ENCODE data around the gene BAHD1. TPM values are rescaled to one million over a fixed set of nuclear protein-coding genes. Genes with fewer than 3 reads are reported as not detected.

BAHD1 gene
- total RNA-seq, 1 experiment from 2014 or later = 49.1 TPM

DNA sequence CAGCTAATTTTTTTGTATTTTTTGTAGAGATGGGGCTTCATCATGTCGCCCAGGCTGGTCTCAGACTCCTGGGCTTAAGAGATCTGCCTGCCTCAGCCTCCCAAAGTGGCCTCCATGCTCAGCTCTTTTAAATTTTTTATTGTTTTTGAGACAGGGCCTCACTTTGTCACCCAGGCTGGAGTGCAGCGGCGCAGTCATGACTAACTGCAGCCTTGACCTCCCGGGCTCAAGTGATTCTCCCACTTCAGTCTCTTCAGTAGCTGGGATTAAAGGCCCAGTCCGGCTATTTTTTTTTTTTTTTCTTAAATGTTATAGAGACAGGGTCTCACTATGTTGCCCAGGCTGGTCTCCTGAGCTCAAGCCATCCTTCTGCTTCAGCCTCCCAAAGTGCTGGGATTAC lies 15.1 kb upstream of the BAHD1 start (continued):
- TF ChIP-seq, protein P1, sequence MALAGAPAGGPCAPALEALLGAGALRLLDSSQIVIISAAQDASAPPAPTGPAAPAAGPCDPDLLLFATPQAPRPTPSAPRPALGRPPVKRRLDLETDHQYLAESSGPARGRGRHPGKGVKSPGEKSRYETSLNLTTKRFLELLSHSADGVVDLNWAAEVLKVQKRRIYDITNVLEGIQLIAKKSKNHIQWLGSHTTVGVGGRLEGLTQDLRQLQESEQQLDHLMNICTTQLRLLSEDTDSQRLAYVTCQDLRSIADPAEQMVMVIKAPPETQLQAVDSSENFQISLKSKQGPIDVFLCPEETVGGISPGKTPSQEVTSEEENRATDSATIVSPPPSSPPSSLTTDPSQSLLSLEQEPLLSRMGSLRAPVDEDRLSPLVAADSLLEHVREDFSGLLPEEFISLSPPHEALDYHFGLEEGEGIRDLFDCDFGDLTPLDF (CRISPR knock-in tag; IDR thresholded peaks at IDR 0.05) = no peak
- TF ChIP-seq ESRRA (CRISPR knock-in tag; IDR thresholded peaks at IDR 0.05; ENCODE audit: borderline replicate concordance) (no peak), FOXP1 (CRISPR knock-in tag; IDR thresholded peaks at IDR 0.05; ENCODE audit: borderline replicate concordance) (no peak), ZNF219 (CRISPR knock-in tag; IDR thresholded peaks at IDR 0.05; ENCODE audit: borderline replicate concordance) (no peak), TEAD1 (CRISPR knock-in tag; IDR thresholded peaks at IDR 0.05) (no peak), ELF4 (CRISPR knock-in tag; IDR thresholded peaks at IDR 0.05; ENCODE audit: low read depth) (no peak), NR3C1 (CRISPR knock-in tag; conservative IDR thresholded peaks at IDR 0.05; ENCODE audit: low read depth) (no peak)
- TF ChIP-seq, protein P2, sequence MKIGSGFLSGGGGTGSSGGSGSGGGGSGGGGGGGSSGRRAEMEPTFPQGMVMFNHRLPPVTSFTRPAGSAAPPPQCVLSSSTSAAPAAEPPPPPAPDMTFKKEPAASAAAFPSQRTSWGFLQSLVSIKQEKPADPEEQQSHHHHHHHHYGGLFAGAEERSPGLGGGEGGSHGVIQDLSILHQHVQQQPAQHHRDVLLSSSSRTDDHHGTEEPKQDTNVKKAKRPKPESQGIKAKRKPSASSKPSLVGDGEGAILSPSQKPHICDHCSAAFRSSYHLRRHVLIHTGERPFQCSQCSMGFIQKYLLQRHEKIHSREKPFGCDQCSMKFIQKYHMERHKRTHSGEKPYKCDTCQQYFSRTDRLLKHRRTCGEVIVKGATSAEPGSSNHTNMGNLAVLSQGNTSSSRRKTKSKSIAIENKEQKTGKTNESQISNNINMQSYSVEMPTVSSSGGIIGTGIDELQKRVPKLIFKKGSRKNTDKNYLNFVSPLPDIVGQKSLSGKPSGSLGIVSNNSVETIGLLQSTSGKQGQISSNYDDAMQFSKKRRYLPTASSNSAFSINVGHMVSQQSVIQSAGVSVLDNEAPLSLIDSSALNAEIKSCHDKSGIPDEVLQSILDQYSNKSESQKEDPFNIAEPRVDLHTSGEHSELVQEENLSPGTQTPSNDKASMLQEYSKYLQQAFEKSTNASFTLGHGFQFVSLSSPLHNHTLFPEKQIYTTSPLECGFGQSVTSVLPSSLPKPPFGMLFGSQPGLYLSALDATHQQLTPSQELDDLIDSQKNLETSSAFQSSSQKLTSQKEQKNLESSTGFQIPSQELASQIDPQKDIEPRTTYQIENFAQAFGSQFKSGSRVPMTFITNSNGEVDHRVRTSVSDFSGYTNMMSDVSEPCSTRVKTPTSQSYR (CRISPR knock-in tag; IDR thresholded peaks at IDR 0.05) = no peak
- TF ChIP-seq, protein P3, sequence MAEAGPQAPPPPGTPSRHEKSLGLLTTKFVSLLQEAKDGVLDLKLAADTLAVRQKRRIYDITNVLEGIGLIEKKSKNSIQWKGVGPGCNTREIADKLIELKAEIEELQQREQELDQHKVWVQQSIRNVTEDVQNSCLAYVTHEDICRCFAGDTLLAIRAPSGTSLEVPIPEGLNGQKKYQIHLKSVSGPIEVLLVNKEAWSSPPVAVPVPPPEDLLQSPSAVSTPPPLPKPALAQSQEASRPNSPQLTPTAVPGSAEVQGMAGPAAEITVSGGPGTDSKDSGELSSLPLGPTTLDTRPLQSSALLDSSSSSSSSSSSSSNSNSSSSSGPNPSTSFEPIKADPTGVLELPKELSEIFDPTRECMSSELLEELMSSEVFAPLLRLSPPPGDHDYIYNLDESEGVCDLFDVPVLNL (CRISPR knock-in tag; IDR thresholded peaks at IDR 0.05; ENCODE audit: borderline replicate concordance, low read depth) = no peak
- TF ChIP-seq, protein P4, sequence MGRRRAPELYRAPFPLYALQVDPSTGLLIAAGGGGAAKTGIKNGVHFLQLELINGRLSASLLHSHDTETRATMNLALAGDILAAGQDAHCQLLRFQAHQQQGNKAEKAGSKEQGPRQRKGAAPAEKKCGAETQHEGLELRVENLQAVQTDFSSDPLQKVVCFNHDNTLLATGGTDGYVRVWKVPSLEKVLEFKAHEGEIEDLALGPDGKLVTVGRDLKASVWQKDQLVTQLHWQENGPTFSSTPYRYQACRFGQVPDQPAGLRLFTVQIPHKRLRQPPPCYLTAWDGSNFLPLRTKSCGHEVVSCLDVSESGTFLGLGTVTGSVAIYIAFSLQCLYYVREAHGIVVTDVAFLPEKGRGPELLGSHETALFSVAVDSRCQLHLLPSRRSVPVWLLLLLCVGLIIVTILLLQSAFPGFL (CRISPR knock-in tag; IDR thresholded peaks at IDR 0.05; ENCODE audit: borderline replicate concordance) = no peak
- TF ChIP-seq, protein P5, sequence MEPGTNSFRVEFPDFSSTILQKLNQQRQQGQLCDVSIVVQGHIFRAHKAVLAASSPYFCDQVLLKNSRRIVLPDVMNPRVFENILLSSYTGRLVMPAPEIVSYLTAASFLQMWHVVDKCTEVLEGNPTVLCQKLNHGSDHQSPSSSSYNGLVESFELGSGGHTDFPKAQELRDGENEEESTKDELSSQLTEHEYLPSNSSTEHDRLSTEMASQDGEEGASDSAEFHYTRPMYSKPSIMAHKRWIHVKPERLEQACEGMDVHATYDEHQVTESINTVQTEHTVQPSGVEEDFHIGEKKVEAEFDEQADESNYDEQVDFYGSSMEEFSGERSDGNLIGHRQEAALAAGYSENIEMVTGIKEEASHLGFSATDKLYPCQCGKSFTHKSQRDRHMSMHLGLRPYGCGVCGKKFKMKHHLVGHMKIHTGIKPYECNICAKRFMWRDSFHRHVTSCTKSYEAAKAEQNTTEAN (CRISPR knock-in tag; IDR thresholded peaks at IDR 0.05) = no peak
- TF ChIP-seq, protein P6, sequence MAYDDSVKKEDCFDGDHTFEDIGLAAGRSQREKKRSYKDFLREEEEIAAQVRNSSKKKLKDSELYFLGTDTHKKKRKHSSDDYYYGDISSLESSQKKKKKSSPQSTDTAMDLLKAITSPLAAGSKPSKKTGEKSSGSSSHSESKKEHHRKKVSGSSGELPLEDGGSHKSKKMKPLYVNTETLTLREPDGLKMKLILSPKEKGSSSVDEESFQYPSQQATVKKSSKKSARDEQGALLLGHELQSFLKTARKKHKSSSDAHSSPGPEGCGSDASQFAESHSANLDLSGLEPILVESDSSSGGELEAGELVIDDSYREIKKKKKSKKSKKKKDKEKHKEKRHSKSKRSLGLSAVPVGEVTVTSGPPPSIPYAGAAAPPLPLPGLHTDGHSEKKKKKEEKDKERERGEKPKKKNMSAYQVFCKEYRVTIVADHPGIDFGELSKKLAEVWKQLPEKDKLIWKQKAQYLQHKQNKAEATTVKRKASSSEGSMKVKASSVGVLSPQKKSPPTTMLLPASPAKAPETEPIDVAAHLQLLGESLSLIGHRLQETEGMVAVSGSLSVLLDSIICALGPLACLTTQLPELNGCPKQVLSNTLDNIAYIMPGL (CRISPR knock-in tag; IDR thresholded peaks at IDR 0.05) = no peak

DNA sequence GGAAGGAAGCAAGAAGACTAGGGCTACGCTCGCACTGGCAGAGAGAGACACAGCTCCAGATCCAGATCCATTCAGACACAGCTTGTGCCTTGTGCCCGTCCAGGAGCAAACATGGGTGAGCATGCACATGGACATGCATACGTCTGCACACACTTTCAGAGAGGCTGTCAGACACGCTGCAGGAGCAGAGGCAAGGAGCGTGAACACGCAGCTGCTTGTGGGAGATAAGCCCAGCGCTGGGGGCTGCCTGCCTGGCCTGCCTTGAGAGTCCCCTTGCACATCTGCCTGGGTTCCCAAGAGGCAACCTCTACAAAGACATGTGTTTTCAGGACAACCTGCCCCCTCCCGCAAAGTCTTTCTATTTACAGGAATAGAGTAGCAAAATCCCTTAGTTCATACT lies 13.6 kb upstream of the BAHD1 start:
- Mint-ChIP-seq H3K4me3 (no peak overlapping the region), H3K27me3 (ENCODE audit: low read depth) (peaks cover 2% of the 10 kb centered on the region), H3K27ac (no peak overlapping the region), H3K9me3 (no peaks in the 10 kb centered on the region), H3K4me1 (peaks cover 22% of the 10 kb centered on the region), H3K36me3 (no peaks in the 10 kb centered on the region)
- ChIA-PET CTCF (interaction anchor here (0.7 kb wide), 1 partner anchor 29 kb away, joined by 3 read pairs; no protein-coding TSS in a partner anchor), POLR2A (no interaction called here)
- DNase-seq (ENCODE audit: low spot score) (no peak), ATAC-seq (no peak)
- TF ChIP-seq, protein P7, sequence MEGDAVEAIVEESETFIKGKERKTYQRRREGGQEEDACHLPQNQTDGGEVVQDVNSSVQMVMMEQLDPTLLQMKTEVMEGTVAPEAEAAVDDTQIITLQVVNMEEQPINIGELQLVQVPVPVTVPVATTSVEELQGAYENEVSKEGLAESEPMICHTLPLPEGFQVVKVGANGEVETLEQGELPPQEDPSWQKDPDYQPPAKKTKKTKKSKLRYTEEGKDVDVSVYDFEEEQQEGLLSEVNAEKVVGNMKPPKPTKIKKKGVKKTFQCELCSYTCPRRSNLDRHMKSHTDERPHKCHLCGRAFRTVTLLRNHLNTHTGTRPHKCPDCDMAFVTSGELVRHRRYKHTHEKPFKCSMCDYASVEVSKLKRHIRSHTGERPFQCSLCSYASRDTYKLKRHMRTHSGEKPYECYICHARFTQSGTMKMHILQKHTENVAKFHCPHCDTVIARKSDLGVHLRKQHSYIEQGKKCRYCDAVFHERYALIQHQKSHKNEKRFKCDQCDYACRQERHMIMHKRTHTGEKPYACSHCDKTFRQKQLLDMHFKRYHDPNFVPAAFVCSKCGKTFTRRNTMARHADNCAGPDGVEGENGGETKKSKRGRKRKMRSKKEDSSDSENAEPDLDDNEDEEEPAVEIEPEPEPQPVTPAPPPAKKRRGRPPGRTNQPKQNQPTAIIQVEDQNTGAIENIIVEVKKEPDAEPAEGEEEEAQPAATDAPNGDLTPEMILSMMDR (IDR thresholded peaks at IDR 0.05) = no peak
- TF ChIP-seq, protein P3 (CRISPR knock-in tag; IDR thresholded peaks at IDR 0.05; ENCODE audit: borderline replicate concordance, low read depth) = no peak
- TF ChIP-seq, protein P2 (CRISPR knock-in tag; IDR thresholded peaks at IDR 0.05) = no peak
- no peak for TF ChIP-seq GTF2I (CRISPR knock-in tag; conservative IDR thresholded peaks at IDR 0.05)
- TF ChIP-seq, protein P6 (CRISPR knock-in tag; IDR thresholded peaks at IDR 0.05) = no peak

All from WTC11 (cell line).